Mammary epithelial cell (primary cell): ENCODE data around the gene NAP1L4.

Experiments used
- CTCF ChIP-seq, 2 donors: IDR thresholded peaks in 1 of 2; conservative IDR thresholded peaks in 1 of 2; 2 replicates each; pipeline ENCODE4 v1.5.1; 2011 to 2012; ENCODE audit warnings: inconsistent platforms in 2 of 2, low read length in 2 of 2, mild to moderate bottlenecking in 2 of 2, control low read depth in 1 of 2, low read depth in 1 of 2; ENCODE audit not compliant: insufficient read depth in 1 of 2; ENCODE audit errors: extremely low read depth in 1 of 2
- EZH2 ChIP-seq: IDR thresholded peaks from 2 replicates; pipeline ENCODE4 v1.6.1; 2012; ENCODE audit warnings: low read length, inconsistent platforms, borderline replicate concordance

- TF ChIP-seq CTCF (conservative IDR thresholded peaks at IDR 0.05 in 1 of 2, IDR thresholded peaks at IDR 0.05 in 1 of 2; ENCODE audit: extremely low read depth in 1 of 2, insufficient read depth in 1 of 2, low read depth in 1 of 2, low read length in 2 of 2) (no peak), EZH2 (no peak)
These were observed 96.1 kb downstream of the NAP1L4 start for GRCh38 chr11:2896047-2896446.
